ENCODE data around the gene ENPP6. TPM values are rescaled to one million over a fixed set of nuclear protein-coding genes. Genes with fewer than 3 reads are reported as not detected.

ENPP6 gene
- total and polyA plus RNA-seq, 12 donors: 0.03 to 0.68 (median 0.07) TPM; not detected in 3

GRCh38 chr4:184090571-184090970 lies 127.1 kb downstream of the ENPP6 start:
- no peak for TF ChIP-seq CTCF (IDR thresholded peaks at IDR 0.05)
- DNase-seq (no peak), ATAC-seq (no peak)
- H3K4me3 ChIP-seq: no peak overlapping the region
- H3K27me3 ChIP-seq: no peaks in the 10 kb centered on the region
- intact Hi-C loops (cut with DNase I): loop anchor here in 1 of 10 donors (10.0 kb wide), 1 partner anchor 186 kb away; the partner anchor contains the start of gene STOX2
- 87 to 92% methylated on average over 3 of the region's 3 CpGs for WGBS, 2 donors
- H3K36me3 ChIP-seq: no peaks in the 10 kb centered on the region
- peaks cover 0 to 15% (median 5%) of the 10 kb centered on the region in 11 donors for H3K9me3 ChIP-seq
- H3K4me1 ChIP-seq: peaks cover 0 to 5% (median 0%) of the 10 kb centered on the region in 9 donors
- no peak overlapping the region for H3K27ac ChIP-seq

DNA sequence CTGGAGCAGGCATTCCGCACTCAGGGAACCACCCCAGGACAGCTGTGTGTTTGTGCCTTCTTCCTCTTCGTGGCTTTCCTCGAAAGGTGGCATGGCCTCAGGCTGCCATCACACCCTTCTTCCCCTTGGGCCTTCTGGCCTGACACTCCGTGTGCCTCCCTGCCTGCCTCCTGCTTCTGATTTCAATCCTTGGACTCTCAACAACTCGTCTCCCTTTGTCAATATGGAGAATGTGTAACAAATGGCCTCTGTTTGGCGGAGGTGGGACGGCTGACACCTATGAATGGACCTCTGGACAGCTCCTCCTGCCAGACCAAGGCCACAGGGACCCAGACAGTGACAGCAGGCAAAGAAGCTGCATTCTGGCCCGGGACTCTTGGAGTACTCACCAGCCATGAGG lies 137.0 kb downstream of the ENPP6 start:
- intact Hi-C loops (cut with DNase I): no loop called here
- no peak for ATAC-seq
- no peak for TF ChIP-seq CTCF (IDR thresholded peaks at IDR 0.05)
- WGBS, 2 donors: 65 to 70% methylated on average over 8 of the region's 8 CpGs
- H3K4me3 ChIP-seq: no peak overlapping the region
- H3K9me3 ChIP-seq: peaks cover 0 to 10% (median 0%) of the 10 kb centered on the region in 11 donors
- H3K27me3 ChIP-seq: no peaks in the 10 kb centered on the region
- no peaks in the 10 kb centered on the region for H3K36me3 ChIP-seq
- H3K4me1 ChIP-seq: no peaks in the 10 kb centered on the region
- DNase-seq: no peak
- H3K27ac ChIP-seq: no peak overlapping the region

DNA sequence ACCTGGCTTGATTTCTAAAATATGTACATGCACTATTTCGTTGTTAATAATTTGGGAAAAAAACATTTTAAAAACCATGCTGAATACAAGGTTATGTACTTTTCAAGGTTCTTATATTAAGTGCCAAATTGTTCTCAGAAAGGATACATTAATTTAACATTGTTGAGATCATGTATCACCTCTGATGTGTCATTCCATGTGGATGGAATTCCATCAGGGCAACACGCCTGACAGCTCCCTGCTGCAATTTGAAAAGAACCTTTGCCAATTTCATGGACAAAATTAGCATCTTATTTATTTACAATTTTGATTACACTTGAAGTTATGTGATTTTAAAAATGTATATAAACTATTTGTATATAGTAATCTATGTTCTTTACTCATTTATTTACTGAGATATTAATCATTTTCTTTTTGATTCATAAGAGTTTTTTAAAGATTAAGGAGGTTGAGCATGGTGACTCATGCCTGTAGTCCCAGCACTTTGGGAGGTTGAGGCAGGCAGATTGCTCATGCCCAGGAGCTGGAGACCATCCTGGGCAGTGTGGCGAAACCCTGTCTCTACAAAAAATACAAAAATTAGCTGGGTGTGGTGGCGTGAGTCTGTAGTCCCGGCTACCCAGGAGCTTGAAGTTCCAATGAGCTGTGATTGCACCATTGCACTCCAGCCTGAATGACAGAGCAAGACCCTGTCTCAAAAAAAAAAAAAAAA lies 142.8 kb downstream of the ENPP6 start:
- H3K9me3 ChIP-seq: peaks cover 0 to 44% (median 19%) of the 10 kb centered on the region in 11 donors
- no peak overlapping the region for H3K27ac ChIP-seq
- intact Hi-C loops (cut with DNase I): no loop called here
- ATAC-seq (no peak), DNase-seq (no peak)
- no peaks in the 10 kb centered on the region for H3K36me3 ChIP-seq
- H3K4me1 ChIP-seq: no peaks in the 10 kb centered on the region
- H3K27me3 ChIP-seq: no peaks in the 10 kb centered on the region
- no peak overlapping the region for H3K4me3 ChIP-seq
- TF ChIP-seq CTCF (IDR thresholded peaks at IDR 0.05): no peak
- WGBS, 2 donors: 94 to 95% methylated on average over 5 of the region's 5 CpGs

- H3K27me3 ChIP-seq: no peaks in the 10 kb centered on the region
- no peak for TF ChIP-seq CTCF (IDR thresholded peaks at IDR 0.05)
- DNase-seq (no peak), ATAC-seq (no peak)
- H3K27ac ChIP-seq: no peak overlapping the region
- no peaks in the 10 kb centered on the region for H3K4me1 ChIP-seq
- WGBS, 2 donors: 66 to 67% methylated on average over 9 of the region's 9 CpGs
- peaks cover 0 to 27% (median 17%) of the 10 kb centered on the region in 11 donors for H3K9me3 ChIP-seq
- H3K36me3 ChIP-seq: no peaks in the 10 kb centered on the region
- intact Hi-C loops (cut with DNase I): no loop called here
- H3K4me3 ChIP-seq: no peak overlapping the region
Observed at GRCh38 chr4:184067931-184068554, 149.6 kb downstream of the ENPP6 start.

Measured in heart right ventricle (tissue), 16 donors.